HUES6 (cell line): ENCODE data around the gene HOXA3.

Experiments used
- H3K27ac ChIP-seq: 2 replicates; pipeline ENCODE4 v1.7.0; 2013; ENCODE audit warnings: low read depth, mild to moderate bottlenecking, low read length, inconsistent platforms
- H3K27me3 ChIP-seq: 2 replicates; pipeline ENCODE4 v1.6.1; 2013; ENCODE audit warnings: low read length; ENCODE audit not compliant: control insufficient read depth, insufficient read depth
- H3K36me3 ChIP-seq: 2 replicates; pipeline ENCODE4 v1.6.1; 2013; ENCODE audit warnings: low read length; ENCODE audit not compliant: control insufficient read depth, insufficient read depth
- H3K4me1 ChIP-seq: 2 replicates; pipeline ENCODE4 v1.6.1; 2013; ENCODE audit warnings: low read length; ENCODE audit not compliant: control insufficient read depth, insufficient read depth
- H3K4me3 ChIP-seq: 2 replicates; pipeline ENCODE4 v1.5.1; 2013; ENCODE audit warnings: low read depth, low read length
- H3K9ac ChIP-seq: one replicate; pipeline ENCODE4 v1.6.1; 2013; ENCODE audit warnings: mild to moderate bottlenecking, low read length
- H3K9me3 ChIP-seq: 2 replicates; pipeline ENCODE4 v1.6.1; 2013; ENCODE audit warnings: low read depth, low read length; ENCODE audit not compliant: control insufficient read depth, insufficient read depth

The HOXA3 gene

GRCh38 chr7:27142580-27143022, 9.8 kb downstream of the HOXA3 start:
- H3K27ac ChIP-seq, result no peak overlapping the region; the same call in 1 of the 2 replicates
- H3K4me3 ChIP-seq, result peak overlapping the region; percentile 70
- H3K9ac ChIP-seq, result peak overlapping the region; percentile 78

GRCh38 chr7:27141923-27142579, 10.3 kb downstream of the HOXA3 start:
- Histone ChIP-seq H3K9me3 (no peaks in the 10 kb centered on the region), H3K4me1 (peaks cover 14% of the 10 kb centered on the region; the same call in 1 of the 2 replicates), H3K4me3 (peak overlapping the region; percentile 70), H3K36me3 (no peaks in the 10 kb centered on the region), H3K27ac (no peak overlapping the region; the same call in 1 of the 2 replicates), H3K27me3 (peaks cover 100% of the 10 kb centered on the region), H3K9ac (peak overlapping the region; percentile 78)

More at GRCh38 chr7:27142580-27143022, 9.8 kb downstream of the HOXA3 start:
- no peaks in the 10 kb centered on the region for H3K9me3 ChIP-seq
- H3K36me3 ChIP-seq, result no peaks in the 10 kb centered on the region
- H3K27me3 ChIP-seq, result peaks cover 100% of the 10 kb centered on the region
- peaks cover 20% of the 10 kb centered on the region; the same call in 1 of the 2 replicates for H3K4me1 ChIP-seq

GRCh38 chr7:27141137-27141922, 11.1 kb downstream of the HOXA3 start:
- Histone ChIP-seq H3K9me3 (no peaks in the 10 kb centered on the region), H3K4me1 (peaks cover 14% of the 10 kb centered on the region; the same call in 1 of the 2 replicates), H3K9ac (peak overlapping the region; percentile 78), H3K4me3 (peak overlapping the region; percentile 70), H3K27me3 (peaks cover 100% of the 10 kb centered on the region), H3K36me3 (no peaks in the 10 kb centered on the region), H3K27ac (no peak overlapping the region; the same call in 1 of the 2 replicates)

- Histone ChIP-seq H3K9ac (peak overlapping the region; percentile 85), H3K4me3 (peak overlapping the region; percentile 48; the same call in 1 of the 2 replicates), H3K4me1 (peaks cover 14% of the 10 kb centered on the region; the same call in 1 of the 2 replicates), H3K36me3 (no peaks in the 10 kb centered on the region), H3K27me3 (peaks cover 100% of the 10 kb centered on the region), H3K9me3 (no peaks in the 10 kb centered on the region), H3K27ac (no peak overlapping the region; the same call in 1 of the 2 replicates)
Measured at GRCh38 chr7:27140126-27140857, 12.1 kb downstream of the HOXA3 start.

- Histone ChIP-seq H3K4me3 (peak overlapping the region; percentile 48), H3K27ac (peak overlapping the region; percentile 38; the same call in 1 of the 2 replicates), H3K36me3 (no peaks in the 10 kb centered on the region), H3K4me1 (peaks cover 14% of the 10 kb centered on the region; the same call in 1 of the 2 replicates), H3K27me3 (peaks cover 100% of the 10 kb centered on the region), H3K9me3 (no peaks in the 10 kb centered on the region), H3K9ac (peak overlapping the region; percentile 85)
Measured at GRCh38 chr7:27139334-27140125, 12.9 kb downstream of the HOXA3 start.

- peak overlapping the region; percentile 85 for H3K9ac ChIP-seq
- peaks cover 100% of the 10 kb centered on the region for H3K27me3 ChIP-seq
- no peak overlapping the region; the same call in 1 of the 2 replicates for H3K27ac ChIP-seq
Measured at GRCh38 chr7:27138985-27139333, 13.4 kb downstream of the HOXA3 start.

GRCh38 chr7:27138472-27138871, 13.9 kb downstream of the HOXA3 start:
- H3K4me1 ChIP-seq, result peaks cover 11% of the 10 kb centered on the region; the same call in 1 of the 2 replicates
- H3K4me3 ChIP-seq, result peak overlapping the region; percentile 48; the same call in 1 of the 2 replicates
- H3K9ac ChIP-seq, result peak overlapping the region; percentile 85
- H3K27me3 ChIP-seq, result peaks cover 100% of the 10 kb centered on the region
- no peaks in the 10 kb centered on the region for H3K9me3 ChIP-seq
- no peak overlapping the region; the same call in 1 of the 2 replicates for H3K27ac ChIP-seq
- H3K36me3 ChIP-seq, result no peaks in the 10 kb centered on the region

More at GRCh38 chr7:27138985-27139333, 13.4 kb downstream of the HOXA3 start:
- Histone ChIP-seq H3K4me1 (peaks cover 13% of the 10 kb centered on the region; the same call in 1 of the 2 replicates), H3K36me3 (no peaks in the 10 kb centered on the region), H3K4me3 (peak overlapping the region; percentile 48), H3K9me3 (no peaks in the 10 kb centered on the region)

GRCh38 chr7:27137640-27138315, 14.6 kb downstream of the HOXA3 start:
- peak overlapping the region; percentile 85 for H3K9ac ChIP-seq
- no peaks in the 10 kb centered on the region for H3K36me3 ChIP-seq
- peaks cover 11% of the 10 kb centered on the region; the same call in 1 of the 2 replicates for H3K4me1 ChIP-seq
- peaks cover 100% of the 10 kb centered on the region for H3K27me3 ChIP-seq
- no peaks in the 10 kb centered on the region for H3K9me3 ChIP-seq
- no peak overlapping the region for H3K27ac ChIP-seq
- peak overlapping the region; percentile 48; the same call in 1 of the 2 replicates for H3K4me3 ChIP-seq

- H3K27ac ChIP-seq, result no peak overlapping the region
- peak overlapping the region; percentile 17 for H3K9ac ChIP-seq
- no peak overlapping the region; the same call in 1 of the 2 replicates for H3K4me3 ChIP-seq
- peaks cover 4% of the 10 kb centered on the region; the same call in 1 of the 2 replicates for H3K4me1 ChIP-seq
- H3K36me3 ChIP-seq, result no peaks in the 10 kb centered on the region
- peaks cover 100% of the 10 kb centered on the region for H3K27me3 ChIP-seq
- H3K9me3 ChIP-seq, result no peaks in the 10 kb centered on the region
Measured at GRCh38 chr7:27134392-27134791, 18.0 kb downstream of the HOXA3 start.
